SU-DHL-6 (cell line): ENCODE results near the gene DNAJC15.

Experiments
- EZH2phosphoT487 ChIP-seq: fragments of 200-600 bp; sonication (generic), shearing (Covaris generic); conservative IDR thresholded peaks from 2 replicates; pipeline ENCODE4 v1.6.1; 2018; ENCODE audit warnings: mild to moderate bottlenecking, antibody characterized with exemption, low read length, moderate library complexity, mixed read lengths
- TF ChIP-seq, protein P1 (sequence below): fragments of 200-600 bp; sonication (generic); IDR thresholded peaks from one replicate; pipeline ENCODE4 v1.5.1; 2017; ENCODE audit warnings: antibody characterized with exemption, mild to moderate bottlenecking, low read length, moderate library complexity; ENCODE audit not compliant: insufficient read depth, poor library complexity, severe bottlenecking

DNA sequence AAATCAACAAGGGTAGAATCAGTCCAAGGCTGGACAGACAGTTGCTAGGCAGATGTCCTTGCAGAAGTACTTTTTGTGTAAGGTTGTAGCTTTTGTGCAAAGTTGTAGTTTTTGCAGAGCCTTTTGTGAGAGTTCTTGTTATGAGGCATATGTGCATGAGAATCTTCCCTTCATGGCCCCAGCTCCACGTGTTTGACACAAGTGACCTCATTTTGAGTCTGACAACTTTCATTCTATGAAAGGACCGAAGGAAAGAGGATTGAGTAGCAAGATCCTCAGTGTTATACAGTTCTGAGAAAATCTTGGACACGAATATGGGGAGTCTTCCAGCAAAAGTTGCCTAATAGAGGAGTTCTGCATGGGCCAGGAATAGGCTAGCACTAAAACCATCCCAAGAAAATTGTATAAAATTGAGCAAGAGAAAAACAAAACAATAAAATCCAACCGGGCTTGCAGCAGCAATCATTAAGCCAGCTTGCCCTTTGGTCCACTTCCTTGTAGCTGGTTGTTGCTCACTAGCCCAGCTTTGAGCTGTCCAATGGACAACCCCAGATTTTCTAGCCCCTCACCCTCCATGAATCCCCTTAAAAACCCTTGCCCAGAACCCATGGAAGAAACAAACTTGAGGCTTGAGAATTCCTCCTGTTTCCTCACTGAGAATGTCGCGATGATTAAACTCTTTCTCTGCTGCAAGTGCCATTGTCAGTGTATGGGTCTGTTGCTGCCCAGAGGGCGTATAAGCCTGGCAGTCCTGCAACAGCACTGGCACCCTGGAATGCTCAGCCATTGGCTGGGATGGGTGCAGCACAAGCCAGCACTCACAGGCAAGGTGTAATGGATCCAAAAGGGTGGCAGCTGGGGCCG is 37.8 kb upstream of the DNAJC15 start:
- TF ChIP-seq, protein P1, sequence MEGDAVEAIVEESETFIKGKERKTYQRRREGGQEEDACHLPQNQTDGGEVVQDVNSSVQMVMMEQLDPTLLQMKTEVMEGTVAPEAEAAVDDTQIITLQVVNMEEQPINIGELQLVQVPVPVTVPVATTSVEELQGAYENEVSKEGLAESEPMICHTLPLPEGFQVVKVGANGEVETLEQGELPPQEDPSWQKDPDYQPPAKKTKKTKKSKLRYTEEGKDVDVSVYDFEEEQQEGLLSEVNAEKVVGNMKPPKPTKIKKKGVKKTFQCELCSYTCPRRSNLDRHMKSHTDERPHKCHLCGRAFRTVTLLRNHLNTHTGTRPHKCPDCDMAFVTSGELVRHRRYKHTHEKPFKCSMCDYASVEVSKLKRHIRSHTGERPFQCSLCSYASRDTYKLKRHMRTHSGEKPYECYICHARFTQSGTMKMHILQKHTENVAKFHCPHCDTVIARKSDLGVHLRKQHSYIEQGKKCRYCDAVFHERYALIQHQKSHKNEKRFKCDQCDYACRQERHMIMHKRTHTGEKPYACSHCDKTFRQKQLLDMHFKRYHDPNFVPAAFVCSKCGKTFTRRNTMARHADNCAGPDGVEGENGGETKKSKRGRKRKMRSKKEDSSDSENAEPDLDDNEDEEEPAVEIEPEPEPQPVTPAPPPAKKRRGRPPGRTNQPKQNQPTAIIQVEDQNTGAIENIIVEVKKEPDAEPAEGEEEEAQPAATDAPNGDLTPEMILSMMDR = no peak
- TF ChIP-seq EZH2phosphoT487 = no peak
